PFSK-1 (cell line): Measurements from ENCODE around the gene TTLL5.

ENCODE experiments used
- FOXP2 ChIP-seq: optimal IDR thresholded peaks from 2 replicates; pipeline ENCODE3; 2011; ENCODE audit warnings: borderline replicate concordance, control low read depth, inconsistent platforms; ENCODE audit not compliant: insufficient read depth; ENCODE audit errors: extremely low read length, extremely low read depth
- POLR2AphosphoS5 ChIP-seq: IDR thresholded peaks from 2 replicates; pipeline ENCODE4 v1.6.1; 2012; ENCODE audit warnings: low read depth, mild to moderate bottlenecking, control low read depth, low read length, moderate library complexity
- REST ChIP-seq, 2 experiments: IDR thresholded peaks; 2 replicates each; pipeline versions ENCODE4 v1.6.1 to v1.8.0; 2011 to 2012; ENCODE audit warnings: low read depth in 2 of 2, low read length in 2 of 2, control low read depth in 1 of 2, inconsistent platforms in 1 of 2, mild to moderate bottlenecking in 1 of 2, moderate library complexity in 1 of 2; ENCODE audit not compliant: insufficient read depth in 1 of 2
- SIN3A ChIP-seq: IDR thresholded peaks from 2 replicates; pipeline ENCODE4 v1.6.1; 2012; ENCODE audit warnings: mild to moderate bottlenecking, low read length, moderate library complexity, borderline replicate concordance; ENCODE audit not compliant: insufficient read depth
- TAF1 ChIP-seq: IDR thresholded peaks from 2 replicates; pipeline ENCODE4 v1.6.1; 2012; ENCODE audit warnings: low read length, control low read depth, borderline replicate concordance; ENCODE audit not compliant: insufficient read depth

Gene TTLL5

DNA sequence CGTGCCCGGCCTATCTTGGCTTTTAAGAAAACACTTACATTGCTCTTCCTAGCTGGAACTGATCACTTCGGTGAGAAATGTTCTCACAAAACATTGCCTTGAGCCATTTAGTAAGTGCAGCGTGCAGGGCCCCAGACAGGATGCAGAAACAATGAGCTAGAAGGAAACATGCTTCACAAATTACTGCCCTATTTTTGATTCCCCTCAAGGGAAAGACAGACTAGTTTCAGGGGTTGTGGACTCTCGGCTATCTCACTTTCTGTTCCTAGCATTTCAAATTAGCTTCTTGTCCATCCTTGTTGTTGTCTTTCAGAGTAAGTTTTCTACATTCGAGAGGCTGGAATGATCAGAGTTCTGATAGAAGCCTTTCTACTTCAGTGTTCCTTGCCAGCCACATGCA, 299.2 kb downstream of the TTLL5 start:
- TF ChIP-seq POLR2AphosphoS5 (no peak), SIN3A (no peak), FOXP2 (no peak), TAF1 (no peak), REST (IDR thresholded peaks at IDR 0.05; ENCODE audit: insufficient read depth in 1 of 2, low read depth in 2 of 2, low read length in 2 of 2) (no peak)

DNA sequence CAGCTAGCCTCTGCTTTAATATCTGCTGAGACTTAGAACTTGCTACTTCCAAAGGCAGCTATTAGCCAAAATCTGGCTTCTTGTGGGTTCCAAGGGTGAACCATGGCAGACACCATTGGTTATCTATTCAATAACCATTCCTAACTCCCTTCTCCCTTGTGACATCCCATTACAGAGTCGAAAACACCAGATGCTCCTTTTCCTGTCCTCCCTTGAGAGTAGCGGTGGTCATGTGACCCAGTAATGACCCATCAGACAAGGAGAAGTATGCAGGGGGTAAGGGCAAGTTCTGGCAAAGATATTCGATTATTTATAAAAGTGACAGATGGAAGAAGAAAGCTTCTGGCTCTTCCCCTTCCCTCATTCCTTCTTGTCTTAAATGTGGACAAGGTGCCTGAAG, 300.6 kb downstream of the TTLL5 start:
- TF ChIP-seq REST (IDR thresholded peaks at IDR 0.05; ENCODE audit: insufficient read depth in 1 of 2, low read depth in 2 of 2, low read length in 2 of 2): no peak
- no peak for TF ChIP-seq TAF1
- no peak for TF ChIP-seq FOXP2
- no peak for TF ChIP-seq SIN3A
- no peak for TF ChIP-seq POLR2AphosphoS5

- no peak for TF ChIP-seq REST (IDR thresholded peaks at IDR 0.05; ENCODE audit: insufficient read depth in 1 of 2, low read depth in 2 of 2, low read length in 2 of 2)
- no peak for TF ChIP-seq TAF1
- no peak for TF ChIP-seq SIN3A
- TF ChIP-seq FOXP2: no peak
- no peak for TF ChIP-seq POLR2AphosphoS5
Measured at GRCh38 chr14:75967866-75968265, 306.8 kb downstream of the TTLL5 start.

DNA sequence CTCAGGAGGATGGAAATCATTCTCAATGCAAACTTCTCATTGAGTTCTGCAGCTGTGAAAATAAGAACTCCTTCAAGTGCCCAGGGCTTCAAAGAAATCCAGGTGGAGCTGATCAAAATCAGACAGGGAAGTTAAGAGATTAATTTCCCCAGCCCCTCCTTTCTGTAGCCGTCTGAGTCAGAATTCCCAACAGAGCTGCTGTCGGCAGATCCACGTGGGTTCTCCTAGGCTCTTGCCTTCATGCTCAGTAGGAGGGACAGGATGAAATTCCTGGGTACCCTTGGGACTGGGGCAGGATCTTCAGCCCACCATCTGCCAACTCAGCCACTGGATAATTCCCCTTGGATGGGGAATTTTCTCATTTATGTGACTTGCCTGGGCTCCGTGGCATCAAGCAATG, 307.4 kb downstream of the TTLL5 start:
- no peak for TF ChIP-seq REST (IDR thresholded peaks at IDR 0.05; ENCODE audit: insufficient read depth in 1 of 2, low read depth in 2 of 2, low read length in 2 of 2)
- no peak for TF ChIP-seq FOXP2
- no peak for TF ChIP-seq SIN3A
- TF ChIP-seq POLR2AphosphoS5: no peak
- no peak for TF ChIP-seq TAF1

DNA sequence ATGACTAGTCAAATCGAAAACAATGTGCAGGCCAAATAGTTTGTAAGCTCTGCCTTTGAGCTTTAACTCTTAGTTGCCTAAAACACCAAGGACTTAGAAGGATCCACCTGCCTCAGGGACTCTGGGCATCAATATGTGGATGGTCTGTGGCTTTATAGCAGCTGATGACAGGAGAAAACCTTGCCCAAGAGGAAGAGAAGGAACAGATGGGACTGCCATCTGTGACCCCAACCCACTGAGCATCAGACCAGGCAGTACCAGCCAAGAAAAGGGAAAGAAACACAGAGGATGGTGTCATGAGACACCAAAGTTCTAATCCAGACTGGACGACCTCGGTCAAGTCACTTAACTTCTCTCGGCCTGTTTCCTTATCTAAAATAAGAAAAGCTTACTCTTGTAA, 308.1 kb downstream of the TTLL5 start:
- TF ChIP-seq TAF1 (no peak), SIN3A (no peak), REST (IDR thresholded peaks at IDR 0.05; ENCODE audit: insufficient read depth in 1 of 2, low read depth in 2 of 2, low read length in 2 of 2) (no peak), POLR2AphosphoS5 (no peak), FOXP2 (no peak)
